Muscle layer of colon (tissue), 2 donors: ENCODE measurements around the gene UBE2Q1.

Experiments used
- H3K27ac ChIP-seq: one replicate; pipeline ENCODE4 v1.7.0; 2013; ENCODE audit warnings: low read depth, mild to moderate bottlenecking, low read length, moderate library complexity
- H3K27me3 ChIP-seq, 2 donors: one replicate each; pipeline ENCODE4 v1.7.0; 2013; ENCODE audit warnings: low read length in 2 of 2, mild to moderate bottlenecking in 2 of 2; ENCODE audit not compliant: insufficient read depth in 2 of 2, control insufficient read depth in 1 of 2
- H3K36me3 ChIP-seq: one replicate; pipeline ENCODE4 v1.7.0; 2013; ENCODE audit warnings: mild to moderate bottlenecking, low read length; ENCODE audit not compliant: insufficient read depth
- H3K4me1 ChIP-seq: one replicate; pipeline ENCODE4 v1.7.0; 2013; ENCODE audit warnings: mild to moderate bottlenecking, low read length; ENCODE audit not compliant: insufficient read depth
- H3K4me3 ChIP-seq, 2 donors: one replicate each; pipeline ENCODE4 v1.7.0; 2013; ENCODE audit warnings: low read length in 2 of 2, low read depth in 1 of 2, mild to moderate bottlenecking in 1 of 2, moderate library complexity in 1 of 2
- H3K9ac ChIP-seq: one replicate; pipeline ENCODE4 v1.7.0; 2013; ENCODE audit warnings: low read length
- H3K9me3 ChIP-seq: one replicate; pipeline ENCODE4 v1.7.0; 2013; ENCODE audit warnings: mild to moderate bottlenecking, low read length
- donor health status: abdominal sarcoma.
- donor health status: Adenocarcinoma of cecum.

The UBE2Q1 gene

GRCh38 chr1:154590756-154591155 lies 32.3 kb upstream of the UBE2Q1 start:
- Histone ChIP-seq H3K9ac (no peak overlapping the region), H3K9me3 (no peaks in the 10 kb centered on the region), H3K36me3 (peaks cover 80% of the 10 kb centered on the region), H3K4me3 (no peak overlapping the region), H3K27me3 (no peaks in the 10 kb centered on the region), H3K27ac (no peak overlapping the region), H3K4me1 (no peaks in the 10 kb centered on the region)

GRCh38 chr1:154589780-154590179 lies 31.3 kb upstream of the UBE2Q1 start:
- Histone ChIP-seq H3K4me1 (no peaks in the 10 kb centered on the region), H3K9ac (no peak overlapping the region), H3K27me3 (no peaks in the 10 kb centered on the region), H3K27ac (no peak overlapping the region), H3K9me3 (no peaks in the 10 kb centered on the region), H3K4me3 (no peak overlapping the region), H3K36me3 (peaks cover 85% of the 10 kb centered on the region)

GRCh38 chr1:154586641-154587040 lies 28.2 kb upstream of the UBE2Q1 start:
- H3K36me3 ChIP-seq: peaks cover 93% of the 10 kb centered on the region
- H3K9ac ChIP-seq: no peak overlapping the region

GRCh38 chr1:154586231-154586630 lies 27.8 kb upstream of the UBE2Q1 start:
- no peak overlapping the region for H3K27ac ChIP-seq
- no peaks in the 10 kb centered on the region for H3K9me3 ChIP-seq
- peaks cover 91% of the 10 kb centered on the region for H3K36me3 ChIP-seq
- H3K27me3 ChIP-seq: no peaks in the 10 kb centered on the region
- H3K9ac ChIP-seq: no peak overlapping the region
- H3K4me3 ChIP-seq: no peak overlapping the region
- H3K4me1 ChIP-seq: peaks cover 15% of the 10 kb centered on the region

More at GRCh38 chr1:154586641-154587040, 28.2 kb upstream of the UBE2Q1 start:
- Histone ChIP-seq H3K4me1 (peaks cover 15% of the 10 kb centered on the region), H3K27me3 (no peaks in the 10 kb centered on the region), H3K27ac (no peak overlapping the region), H3K9me3 (no peaks in the 10 kb centered on the region), H3K4me3 (no peak overlapping the region)

GRCh38 chr1:154584267-154584994 lies 26.0 kb upstream of the UBE2Q1 start:
- peaks cover 97% of the 10 kb centered on the region for H3K36me3 ChIP-seq

GRCh38 chr1:154583773-154584172 lies 25.3 kb upstream of the UBE2Q1 start:
- H3K27ac ChIP-seq: no peak overlapping the region
- no peaks in the 10 kb centered on the region for H3K9me3 ChIP-seq
- H3K4me1 ChIP-seq: peaks cover 15% of the 10 kb centered on the region
- peaks cover 92% of the 10 kb centered on the region for H3K36me3 ChIP-seq
- no peaks in the 10 kb centered on the region for H3K27me3 ChIP-seq
- peak overlapping the region; percentile 3 for H3K9ac ChIP-seq
- H3K4me3 ChIP-seq: no peak overlapping the region

More at GRCh38 chr1:154584267-154584994, 26.0 kb upstream of the UBE2Q1 start:
- H3K4me1 ChIP-seq: peaks cover 15% of the 10 kb centered on the region
- no peak overlapping the region for H3K27ac ChIP-seq
- peak overlapping the region; percentile 3 for H3K9ac ChIP-seq
- no peak overlapping the region for H3K4me3 ChIP-seq
- no peaks in the 10 kb centered on the region for H3K27me3 ChIP-seq
- no peaks in the 10 kb centered on the region for H3K9me3 ChIP-seq

GRCh38 chr1:154582885-154583284 lies 24.4 kb upstream of the UBE2Q1 start:
- no peak overlapping the region for H3K27ac ChIP-seq
- peaks cover 15% of the 10 kb centered on the region for H3K4me1 ChIP-seq
- peaks cover 84% of the 10 kb centered on the region for H3K36me3 ChIP-seq
- no peak overlapping the region for H3K9ac ChIP-seq
- no peaks in the 10 kb centered on the region for H3K9me3 ChIP-seq
- H3K27me3 ChIP-seq: no peaks in the 10 kb centered on the region
- no peak overlapping the region for H3K4me3 ChIP-seq

- peaks cover 73% of the 10 kb centered on the region for H3K36me3 ChIP-seq
Observed at GRCh38 chr1:154581766-154582165, 23.3 kb upstream of the UBE2Q1 start.

GRCh38 chr1:154579374-154579773 lies 20.9 kb upstream of the UBE2Q1 start:
- no peaks in the 10 kb centered on the region for H3K27me3 ChIP-seq
- H3K4me3 ChIP-seq: no peak overlapping the region
- peaks cover 15% of the 10 kb centered on the region for H3K4me1 ChIP-seq
- H3K27ac ChIP-seq: no peak overlapping the region
- peaks cover 49% of the 10 kb centered on the region for H3K36me3 ChIP-seq
- H3K9me3 ChIP-seq: no peaks in the 10 kb centered on the region
- H3K9ac ChIP-seq: no peak overlapping the region

More at GRCh38 chr1:154581766-154582165, 23.3 kb upstream of the UBE2Q1 start:
- Histone ChIP-seq H3K27ac (no peak overlapping the region), H3K27me3 (no peaks in the 10 kb centered on the region), H3K4me3 (no peak overlapping the region), H3K9me3 (no peaks in the 10 kb centered on the region), H3K4me1 (peaks cover 15% of the 10 kb centered on the region), H3K9ac (no peak overlapping the region)

GRCh38 chr1:154578058-154578418 lies 19.6 kb upstream of the UBE2Q1 start:
- Histone ChIP-seq H3K9ac (no peak overlapping the region), H3K36me3 (peaks cover 36% of the 10 kb centered on the region), H3K27ac (no peak overlapping the region)

GRCh38 chr1:154577346-154578057 lies 19.0 kb upstream of the UBE2Q1 start:
- no peak overlapping the region for H3K4me3 ChIP-seq
- no peaks in the 10 kb centered on the region for H3K27me3 ChIP-seq
- no peaks in the 10 kb centered on the region for H3K4me1 ChIP-seq
- no peak overlapping the region for H3K27ac ChIP-seq
- H3K36me3 ChIP-seq: peaks cover 30% of the 10 kb centered on the region
- no peaks in the 10 kb centered on the region for H3K9me3 ChIP-seq
- no peak overlapping the region for H3K9ac ChIP-seq

More at GRCh38 chr1:154578058-154578418, 19.6 kb upstream of the UBE2Q1 start:
- peaks cover 2% of the 10 kb centered on the region for H3K4me1 ChIP-seq
- H3K9me3 ChIP-seq: no peaks in the 10 kb centered on the region
- H3K27me3 ChIP-seq: no peaks in the 10 kb centered on the region
- no peak overlapping the region for H3K4me3 ChIP-seq
